ENCODE results near the gene SECISBP2.

The SECISBP2 gene

DNA sequence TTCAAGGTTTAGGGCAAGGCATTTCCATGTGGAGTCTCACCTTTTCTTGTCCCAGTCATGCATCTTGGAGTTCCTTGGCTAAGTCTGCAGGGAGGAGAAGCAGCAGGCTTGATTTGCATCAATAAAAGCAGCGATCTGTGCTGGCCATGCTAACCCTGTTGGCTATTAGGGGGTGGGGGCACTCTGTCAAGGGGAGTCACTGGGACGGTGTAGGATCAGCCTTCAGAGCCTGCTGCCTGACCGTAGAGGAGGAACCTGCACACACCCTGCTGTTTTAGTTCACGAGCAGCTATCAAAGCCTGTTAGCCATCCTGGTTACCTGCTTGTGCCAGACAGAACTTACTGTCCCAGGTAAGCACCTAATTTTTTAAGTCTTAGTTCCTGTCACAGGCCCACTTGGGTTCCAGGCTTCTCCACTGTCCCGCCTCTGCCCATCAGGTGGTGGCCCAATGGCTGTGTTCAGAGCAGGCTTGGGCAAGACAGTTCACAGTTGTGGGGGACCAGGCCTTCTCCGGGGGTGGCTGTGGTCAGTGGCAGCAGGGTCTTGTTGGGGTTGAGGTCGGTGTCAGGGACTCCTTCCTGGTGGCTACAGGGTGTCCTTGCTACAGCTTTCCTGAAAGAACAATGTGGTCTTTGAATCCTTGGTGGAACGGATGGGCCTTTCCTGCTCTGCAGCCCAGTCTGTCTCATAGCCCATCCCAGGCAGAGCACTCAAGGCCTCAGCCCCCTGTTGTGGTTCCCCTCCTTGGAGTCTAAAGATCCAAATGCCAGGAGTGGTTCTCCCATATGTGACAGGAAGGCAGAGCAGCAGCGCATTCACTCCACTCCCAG, 43.7 kb downstream of the SECISBP2 start:
- Histone ChIP-seq H3K36me3 (ENCODE audit: insufficient read depth, low read depth, low read length) (peaks cover 63% of the 10 kb centered on the region), H3K27ac (ENCODE audit: low read length) (no peak overlapping the region), H3K4me1 (ENCODE audit: insufficient read depth, low read length) (no peaks in the 10 kb centered on the region), H3K4me3 (ENCODE audit: low read length) (no peak overlapping the region), H3K9ac (ENCODE audit: low read depth, low read length) (no peak overlapping the region), H3K27me3 (ENCODE audit: insufficient read depth, low read length) (no peaks in the 10 kb centered on the region), H3K9me3 (ENCODE audit: insufficient read depth, low read depth, low read length) (no peaks in the 10 kb centered on the region)

DNA sequence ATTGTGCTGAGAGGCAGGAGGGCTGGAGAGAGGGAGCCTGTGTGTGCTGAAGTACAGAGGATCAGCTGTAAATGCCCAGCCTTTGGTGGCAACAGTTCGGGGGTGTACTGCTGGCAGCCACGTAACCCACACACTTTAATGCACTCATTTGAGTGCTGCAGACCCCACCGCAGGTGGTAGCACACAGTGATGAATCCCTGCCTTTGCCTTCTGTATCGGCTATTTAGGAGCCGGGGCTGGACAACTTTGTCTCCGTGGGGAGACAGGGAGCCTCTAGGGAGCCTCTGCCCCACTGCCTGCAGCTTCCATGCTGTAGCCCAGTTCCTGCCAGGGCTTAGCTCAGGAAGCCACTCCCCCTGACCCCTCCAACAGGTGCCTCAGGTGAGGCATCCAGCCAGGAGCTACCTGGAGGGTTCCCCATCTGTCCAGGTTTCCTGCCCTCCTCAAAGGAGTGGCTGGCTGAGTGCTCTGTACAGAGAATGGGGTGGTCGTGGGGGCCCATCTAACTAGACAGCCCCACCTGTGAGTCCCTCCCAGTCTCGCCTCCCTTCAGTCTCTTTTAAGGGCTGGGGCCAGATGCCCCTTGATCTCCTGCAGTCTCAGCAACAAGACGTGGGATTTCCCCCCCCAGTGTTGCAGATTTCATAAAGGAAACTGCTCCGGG, 44.5 kb downstream of the SECISBP2 start:
- H3K4me3 ChIP-seq (ENCODE audit: low read length) = no peak overlapping the region
- no peak overlapping the region for H3K27ac ChIP-seq (ENCODE audit: low read length)
- H3K27me3 ChIP-seq (ENCODE audit: insufficient read depth, low read length) = no peaks in the 10 kb centered on the region
- peaks cover 55% of the 10 kb centered on the region for H3K36me3 ChIP-seq (ENCODE audit: insufficient read depth, low read depth, low read length)
- no peaks in the 10 kb centered on the region for H3K4me1 ChIP-seq (ENCODE audit: insufficient read depth, low read length)
- no peaks in the 10 kb centered on the region for H3K9me3 ChIP-seq (ENCODE audit: insufficient read depth, low read depth, low read length)
- no peak overlapping the region for H3K9ac ChIP-seq (ENCODE audit: low read depth, low read length)

DNA sequence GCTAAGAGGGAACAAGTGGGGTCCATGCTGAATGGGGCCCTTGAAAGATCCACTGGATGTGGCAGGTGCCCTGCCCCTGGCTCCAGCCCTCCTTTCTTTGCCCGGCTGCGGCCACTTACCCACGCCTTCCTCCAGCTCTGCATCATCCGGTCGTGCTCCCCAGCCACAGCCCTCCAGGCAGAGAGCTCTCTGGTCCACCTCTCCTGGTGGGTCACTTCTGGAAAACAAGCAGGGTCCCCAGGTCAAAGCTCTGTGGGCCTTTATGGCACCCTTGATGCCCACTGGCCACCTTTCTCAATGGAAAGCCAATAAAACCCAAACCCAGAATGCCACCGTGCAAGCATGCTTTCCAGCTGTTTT, 45.0 kb downstream of the SECISBP2 start:
- Histone ChIP-seq H3K4me3 (ENCODE audit: low read length) (no peak overlapping the region), H3K9me3 (ENCODE audit: insufficient read depth, low read depth, low read length) (no peaks in the 10 kb centered on the region), H3K36me3 (ENCODE audit: insufficient read depth, low read depth, low read length) (peaks cover 50% of the 10 kb centered on the region), H3K9ac (ENCODE audit: low read depth, low read length) (no peak overlapping the region), H3K4me1 (ENCODE audit: insufficient read depth, low read length) (no peaks in the 10 kb centered on the region), H3K27ac (ENCODE audit: low read length) (no peak overlapping the region), H3K27me3 (ENCODE audit: insufficient read depth, low read length) (no peaks in the 10 kb centered on the region)

DNA sequence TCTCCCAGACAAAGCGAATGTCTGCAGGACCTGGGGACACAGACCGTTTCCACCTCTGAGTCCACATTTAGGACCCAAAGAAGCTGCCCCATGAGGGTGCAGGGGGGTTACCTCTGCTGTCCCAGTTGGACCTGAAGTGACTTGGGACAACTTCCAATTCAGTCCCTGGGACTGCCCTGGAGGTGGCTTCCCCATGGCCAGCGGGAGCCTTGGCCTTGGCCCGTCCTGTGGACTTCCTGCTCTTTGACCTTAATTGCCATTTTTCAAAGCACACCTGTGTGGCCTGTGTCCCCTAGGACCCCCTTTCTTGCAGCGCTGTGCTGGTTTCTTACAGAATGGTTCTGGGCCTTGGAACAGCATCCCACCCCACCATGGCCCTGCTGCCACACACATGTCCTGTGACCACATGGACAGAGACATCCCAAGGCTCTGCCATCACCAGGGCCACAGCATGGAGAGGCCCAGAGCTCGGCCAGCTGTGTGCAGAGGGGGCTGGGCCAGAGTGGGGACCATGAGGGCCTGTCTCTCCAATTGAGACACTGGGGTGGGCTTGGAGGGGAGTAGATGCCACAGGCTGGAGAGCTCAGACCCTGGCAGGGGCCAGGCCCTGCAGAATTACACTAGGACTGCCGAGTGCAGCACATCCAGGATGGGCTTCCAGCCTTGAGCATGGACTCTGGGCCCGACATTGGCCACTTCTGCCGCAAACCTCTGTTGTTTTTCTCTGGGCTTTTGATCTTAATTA, 45.8 kb downstream of the SECISBP2 start:
- H3K9me3 ChIP-seq (ENCODE audit: insufficient read depth, low read depth, low read length) = no peaks in the 10 kb centered on the region
- no peaks in the 10 kb centered on the region for H3K27me3 ChIP-seq (ENCODE audit: insufficient read depth, low read length)
- H3K9ac ChIP-seq (ENCODE audit: low read depth, low read length) = no peak overlapping the region
- no peak overlapping the region for H3K4me3 ChIP-seq (ENCODE audit: low read length)
- H3K4me1 ChIP-seq (ENCODE audit: insufficient read depth, low read length) = no peaks in the 10 kb centered on the region
- H3K36me3 ChIP-seq (ENCODE audit: insufficient read depth, low read depth, low read length) = peaks cover 42% of the 10 kb centered on the region
- no peak overlapping the region for H3K27ac ChIP-seq (ENCODE audit: low read length)

DNA sequence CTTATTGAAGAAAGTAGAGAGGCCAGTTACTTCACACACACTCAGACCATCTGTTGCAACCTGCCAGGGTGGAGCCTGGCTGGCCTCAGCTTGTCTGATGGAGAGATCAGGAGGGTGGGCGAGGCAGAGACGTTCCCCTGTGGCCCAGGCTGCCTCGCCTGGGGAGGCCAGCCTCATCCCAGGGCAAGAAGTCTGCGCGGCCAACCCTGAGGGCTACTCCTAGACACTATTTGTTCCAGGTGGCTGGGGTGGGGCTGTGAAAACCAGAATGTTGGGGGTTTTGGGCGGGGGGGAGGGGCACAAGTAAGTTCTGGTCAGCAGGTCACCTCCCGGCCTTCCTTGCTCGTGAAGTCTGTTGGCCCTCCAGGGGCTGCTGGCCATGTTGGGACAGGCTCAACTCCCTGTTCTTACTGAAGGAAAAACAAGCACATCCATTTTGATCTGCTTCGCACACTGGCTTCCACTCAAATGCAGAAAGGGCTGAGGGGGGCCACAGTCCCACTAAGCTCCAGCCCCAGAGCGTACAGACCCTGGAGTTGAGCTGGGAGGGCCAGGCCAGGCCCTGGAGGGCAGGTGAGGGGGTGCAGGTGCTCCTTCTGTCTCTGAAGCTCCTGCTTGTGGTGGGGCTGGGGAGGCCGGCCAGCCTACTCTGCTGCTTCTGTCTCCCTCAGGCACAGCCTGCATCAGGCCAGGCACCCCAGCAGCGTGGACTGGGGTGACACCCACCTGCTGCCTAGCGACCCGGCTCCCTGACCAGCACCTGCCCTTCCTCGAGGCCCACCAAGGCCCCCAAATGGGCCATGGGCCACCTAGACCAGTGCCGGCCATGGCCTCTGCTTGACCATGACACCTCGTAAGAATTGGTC, 46.6 kb downstream of the SECISBP2 start:
- Histone ChIP-seq H3K36me3 (ENCODE audit: insufficient read depth, low read depth, low read length) (peaks cover 34% of the 10 kb centered on the region), H3K27ac (ENCODE audit: low read length) (no peak overlapping the region), H3K4me1 (ENCODE audit: insufficient read depth, low read length) (no peaks in the 10 kb centered on the region), H3K9me3 (ENCODE audit: insufficient read depth, low read depth, low read length) (no peaks in the 10 kb centered on the region), H3K4me3 (ENCODE audit: low read length) (no peak overlapping the region), H3K9ac (ENCODE audit: low read depth, low read length) (no peak overlapping the region), H3K27me3 (ENCODE audit: insufficient read depth, low read length) (no peaks in the 10 kb centered on the region)

DNA sequence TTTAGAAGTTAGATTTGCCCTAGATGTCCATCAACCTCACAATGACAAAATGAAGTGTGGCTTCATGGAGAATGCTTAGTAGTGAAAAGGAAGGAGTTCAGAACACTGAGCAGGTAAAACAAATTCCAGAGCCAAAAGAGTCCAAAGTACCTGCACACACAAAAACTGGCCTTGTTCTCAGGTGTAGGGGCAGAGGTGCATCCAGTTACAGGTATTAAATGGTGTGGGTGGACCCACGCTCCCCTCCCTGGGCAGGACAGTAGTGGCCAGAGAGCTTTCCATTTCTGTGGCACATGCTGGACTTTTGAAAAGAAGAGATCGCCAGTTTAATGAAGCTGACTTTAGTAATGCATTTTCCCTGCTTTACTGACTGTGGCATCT, 47.2 kb downstream of the SECISBP2 start:
- H3K4me3 ChIP-seq (ENCODE audit: low read length) = no peak overlapping the region
- peaks cover 28% of the 10 kb centered on the region for H3K36me3 ChIP-seq (ENCODE audit: insufficient read depth, low read depth, low read length)
- no peak overlapping the region for H3K9ac ChIP-seq (ENCODE audit: low read depth, low read length)
- no peak overlapping the region for H3K27ac ChIP-seq (ENCODE audit: low read length)
- no peaks in the 10 kb centered on the region for H3K27me3 ChIP-seq (ENCODE audit: insufficient read depth, low read length)
- H3K4me1 ChIP-seq (ENCODE audit: insufficient read depth, low read length) = no peaks in the 10 kb centered on the region
- no peaks in the 10 kb centered on the region for H3K9me3 ChIP-seq (ENCODE audit: insufficient read depth, low read depth, low read length)

DNA sequence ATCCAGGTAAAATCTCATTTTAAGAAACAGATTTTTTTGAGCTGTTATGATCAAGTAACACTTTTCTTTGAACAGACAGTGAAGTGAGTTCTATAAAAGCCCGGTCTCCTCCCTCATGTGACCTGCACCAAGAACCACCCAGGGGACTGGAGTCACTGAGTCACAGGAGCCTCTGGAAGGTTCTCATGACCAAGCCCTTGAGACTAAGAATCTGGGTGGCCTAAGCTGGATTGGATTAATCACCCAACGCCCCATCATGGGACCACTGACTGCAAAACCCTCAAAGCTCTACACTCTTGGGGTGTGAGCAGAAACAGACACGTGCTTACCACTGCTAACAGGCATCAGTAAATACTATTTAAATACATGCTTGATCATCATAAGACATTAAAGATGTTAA, 48.4 kb downstream of the SECISBP2 start:
- Histone ChIP-seq H3K4me1 (ENCODE audit: insufficient read depth, low read length) (no peaks in the 10 kb centered on the region), H3K27ac (ENCODE audit: low read length) (no peak overlapping the region), H3K9me3 (ENCODE audit: insufficient read depth, low read depth, low read length) (no peaks in the 10 kb centered on the region), H3K9ac (ENCODE audit: low read depth, low read length) (no peak overlapping the region), H3K27me3 (ENCODE audit: insufficient read depth, low read length) (no peaks in the 10 kb centered on the region), H3K36me3 (ENCODE audit: insufficient read depth, low read depth, low read length) (peaks cover 16% of the 10 kb centered on the region), H3K4me3 (ENCODE audit: low read length) (no peak overlapping the region)

DNA sequence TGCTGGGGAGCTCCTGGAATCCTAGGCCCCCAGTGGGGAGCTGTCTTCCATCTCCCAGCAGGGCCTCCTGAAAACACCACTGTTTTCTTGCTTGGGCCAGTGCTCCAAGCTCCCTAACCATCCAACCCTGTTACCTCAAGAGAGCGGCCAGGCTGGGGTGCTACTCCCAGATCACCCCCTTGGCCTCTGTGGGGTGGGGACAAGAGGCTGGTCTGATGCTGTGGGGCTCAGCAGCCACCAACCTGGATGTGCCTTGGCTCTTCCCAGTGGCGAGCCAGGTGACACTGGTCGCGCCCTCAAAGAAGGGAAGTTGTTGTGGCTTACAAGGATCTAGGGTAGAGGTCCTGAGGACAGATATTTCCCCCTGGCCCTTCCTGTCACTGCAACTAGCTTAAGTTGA, 49.0 kb downstream of the SECISBP2 start:
- no peak overlapping the region for H3K4me3 ChIP-seq (ENCODE audit: low read length)
- no peaks in the 10 kb centered on the region for H3K27me3 ChIP-seq (ENCODE audit: insufficient read depth, low read length)
- H3K36me3 ChIP-seq (ENCODE audit: insufficient read depth, low read depth, low read length) = peaks cover 10% of the 10 kb centered on the region; the same call in 1 of the 2 replicates
- no peaks in the 10 kb centered on the region for H3K9me3 ChIP-seq (ENCODE audit: insufficient read depth, low read depth, low read length)
- no peaks in the 10 kb centered on the region for H3K4me1 ChIP-seq (ENCODE audit: insufficient read depth, low read length)
- no peak overlapping the region for H3K27ac ChIP-seq (ENCODE audit: low read length)
- H3K9ac ChIP-seq (ENCODE audit: low read depth, low read length) = no peak overlapping the region

DNA sequence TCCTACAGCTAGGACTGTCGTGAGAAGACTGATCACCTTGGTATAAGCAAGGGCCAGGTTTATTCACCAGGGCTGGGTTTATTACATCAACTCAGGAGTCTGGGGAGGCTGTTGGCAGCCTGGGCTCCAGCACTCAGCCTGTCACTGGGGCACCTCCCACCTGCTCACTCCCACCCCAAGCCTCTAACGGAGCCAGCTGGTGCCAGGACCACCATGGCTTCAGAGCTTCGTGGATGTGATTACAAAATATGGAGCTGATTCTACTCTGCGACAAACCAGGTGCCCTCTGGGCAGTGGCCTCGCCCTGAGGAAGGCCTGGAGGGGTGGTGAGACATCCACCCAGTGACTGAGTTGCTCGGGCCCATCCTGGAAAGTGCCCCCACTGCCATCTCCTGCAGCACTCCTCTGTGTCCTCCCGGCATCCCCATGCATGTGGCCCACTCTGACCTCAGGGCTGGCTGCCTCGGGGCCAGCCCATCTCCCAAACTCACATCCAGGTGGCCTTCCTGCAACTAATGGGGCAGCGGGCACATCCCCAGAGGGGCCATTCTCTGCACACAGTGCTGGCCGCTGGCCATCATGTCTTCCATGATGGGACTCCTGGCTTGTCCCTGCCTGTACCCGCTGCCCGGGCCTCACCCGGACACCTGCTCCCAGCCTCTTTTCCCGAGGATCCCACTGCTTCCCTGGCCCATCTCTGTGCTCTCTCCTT, 49.6 kb downstream of the SECISBP2 start:
- Histone ChIP-seq H3K36me3 (ENCODE audit: insufficient read depth, low read depth, low read length) (peaks cover 8% of the 10 kb centered on the region; the same call in 1 of the 2 replicates), H3K4me3 (ENCODE audit: low read length) (no peak overlapping the region), H3K27ac (ENCODE audit: low read length) (no peak overlapping the region), H3K4me1 (ENCODE audit: insufficient read depth, low read length) (no peaks in the 10 kb centered on the region), H3K9ac (ENCODE audit: low read depth, low read length) (no peak overlapping the region), H3K27me3 (ENCODE audit: insufficient read depth, low read length) (no peaks in the 10 kb centered on the region), H3K9me3 (ENCODE audit: insufficient read depth, low read depth, low read length) (no peaks in the 10 kb centered on the region)

DNA sequence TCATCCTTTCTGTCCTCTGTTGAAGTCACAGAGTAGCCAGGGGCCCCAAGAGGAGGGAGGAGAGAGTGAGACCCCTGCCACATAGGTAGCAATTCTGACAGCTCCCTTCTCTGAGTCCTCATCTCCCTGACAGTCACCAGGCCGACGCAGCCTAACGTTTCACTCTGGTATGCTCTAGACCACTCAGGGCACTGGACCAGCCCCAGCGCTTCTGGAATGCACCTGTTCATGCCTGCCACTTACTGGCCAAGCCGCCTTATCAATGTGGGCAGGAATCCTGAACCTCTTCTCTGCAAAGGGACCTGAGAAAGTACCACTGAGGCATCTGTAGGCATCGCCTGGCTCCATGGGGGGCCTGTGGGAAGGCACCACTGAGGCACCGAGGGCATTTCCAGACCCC, 50.2 kb downstream of the SECISBP2 start:
- peaks cover 3% of the 10 kb centered on the region; the same call in 1 of the 2 replicates for H3K36me3 ChIP-seq (ENCODE audit: insufficient read depth, low read depth, low read length)
- no peak overlapping the region for H3K4me3 ChIP-seq (ENCODE audit: low read length)
- H3K4me1 ChIP-seq (ENCODE audit: insufficient read depth, low read length) = no peaks in the 10 kb centered on the region
- no peak overlapping the region for H3K27ac ChIP-seq (ENCODE audit: low read length)
- H3K9ac ChIP-seq (ENCODE audit: low read depth, low read length) = no peak overlapping the region
- no peaks in the 10 kb centered on the region for H3K27me3 ChIP-seq (ENCODE audit: insufficient read depth, low read length)
- H3K9me3 ChIP-seq (ENCODE audit: insufficient read depth, low read depth, low read length) = no peaks in the 10 kb centered on the region

DNA sequence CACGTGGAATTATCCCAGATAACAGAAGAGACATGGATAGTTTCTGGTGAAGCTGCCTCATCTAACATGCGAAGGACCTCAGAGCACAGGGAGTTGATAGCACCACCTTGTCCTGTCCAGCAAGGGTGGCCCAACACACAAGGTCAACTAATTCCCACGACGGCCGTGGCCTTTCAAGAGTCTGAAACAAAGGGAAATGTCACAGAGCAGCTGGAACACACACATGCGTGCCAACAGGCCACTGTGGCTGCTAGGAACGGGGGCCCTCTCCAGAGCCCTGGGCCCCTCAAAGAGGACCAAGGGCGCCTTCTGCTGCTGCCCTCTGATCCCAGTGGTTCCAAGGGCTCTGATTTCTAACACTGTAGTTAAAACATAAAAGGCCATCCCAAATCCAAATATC, 50.7 kb downstream of the SECISBP2 start:
- Histone ChIP-seq H3K36me3 (ENCODE audit: insufficient read depth, low read depth, low read length) (no peaks in the 10 kb centered on the region; the same call in 1 of the 2 replicates), H3K27ac (ENCODE audit: low read length) (no peak overlapping the region), H3K9me3 (ENCODE audit: insufficient read depth, low read depth, low read length) (no peaks in the 10 kb centered on the region), H3K27me3 (ENCODE audit: insufficient read depth, low read length) (no peaks in the 10 kb centered on the region), H3K9ac (ENCODE audit: low read depth, low read length) (no peak overlapping the region), H3K4me3 (ENCODE audit: low read length) (no peak overlapping the region), H3K4me1 (ENCODE audit: insufficient read depth, low read length) (no peaks in the 10 kb centered on the region)

Measured in iPS-20b (cell line).